ENCODE data around the gene BCR. TPM values are rescaled to one million over a fixed set of nuclear protein-coding genes. Genes with fewer than 3 reads are reported as not detected.

The BCR gene
- total RNA-seq, 1 experiment from 2014 or later = 129 TPM

DNA sequence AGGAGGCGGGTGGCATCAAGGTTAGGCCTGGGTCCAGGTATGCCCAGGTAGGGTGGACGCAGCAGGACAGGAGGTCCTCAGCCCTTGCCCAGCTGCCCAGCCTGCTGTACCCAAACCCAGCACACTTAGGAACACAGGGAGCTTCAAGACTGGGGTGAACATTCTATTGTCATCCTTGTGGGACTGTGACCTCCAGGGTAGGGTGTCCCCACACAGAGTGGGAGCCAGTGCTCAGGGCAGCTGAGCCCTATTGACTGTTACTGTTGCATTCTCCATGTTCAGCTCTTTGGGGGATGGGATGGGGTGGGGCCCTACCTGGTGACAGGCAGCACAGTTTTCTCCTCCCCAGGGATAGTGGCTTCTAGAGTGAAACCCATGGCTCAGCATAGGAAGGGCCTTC, 106.0 kb downstream of the BCR start:
- ChIA-PET POLR2A (no interaction called here), CTCF (interaction anchor here (0.6 to 1.5 kb wide), 2 partner anchors 12 to 327 kb away, joined by 3 to 5 read pairs; no protein-coding TSS in a partner anchor)
- ATAC-seq (no peak), DNase-seq (ENCODE audit: low spot score) (no peak)
- Mint-ChIP-seq H3K4me1 (no peaks in the 10 kb centered on the region; the same call in 1 of the 2 replicates), H3K27me3 (ENCODE audit: low read depth) (no peaks in the 10 kb centered on the region), H3K4me3 (no peak overlapping the region), H3K36me3 (peaks cover 46% of the 10 kb centered on the region), H3K27ac (no peak overlapping the region), H3K9me3 (no peaks in the 10 kb centered on the region)
- no peak for TF ChIP-seq HMGA2 (CRISPR knock-in tag; IDR thresholded peaks at IDR 0.05)
- TF ChIP-seq, protein P1, sequence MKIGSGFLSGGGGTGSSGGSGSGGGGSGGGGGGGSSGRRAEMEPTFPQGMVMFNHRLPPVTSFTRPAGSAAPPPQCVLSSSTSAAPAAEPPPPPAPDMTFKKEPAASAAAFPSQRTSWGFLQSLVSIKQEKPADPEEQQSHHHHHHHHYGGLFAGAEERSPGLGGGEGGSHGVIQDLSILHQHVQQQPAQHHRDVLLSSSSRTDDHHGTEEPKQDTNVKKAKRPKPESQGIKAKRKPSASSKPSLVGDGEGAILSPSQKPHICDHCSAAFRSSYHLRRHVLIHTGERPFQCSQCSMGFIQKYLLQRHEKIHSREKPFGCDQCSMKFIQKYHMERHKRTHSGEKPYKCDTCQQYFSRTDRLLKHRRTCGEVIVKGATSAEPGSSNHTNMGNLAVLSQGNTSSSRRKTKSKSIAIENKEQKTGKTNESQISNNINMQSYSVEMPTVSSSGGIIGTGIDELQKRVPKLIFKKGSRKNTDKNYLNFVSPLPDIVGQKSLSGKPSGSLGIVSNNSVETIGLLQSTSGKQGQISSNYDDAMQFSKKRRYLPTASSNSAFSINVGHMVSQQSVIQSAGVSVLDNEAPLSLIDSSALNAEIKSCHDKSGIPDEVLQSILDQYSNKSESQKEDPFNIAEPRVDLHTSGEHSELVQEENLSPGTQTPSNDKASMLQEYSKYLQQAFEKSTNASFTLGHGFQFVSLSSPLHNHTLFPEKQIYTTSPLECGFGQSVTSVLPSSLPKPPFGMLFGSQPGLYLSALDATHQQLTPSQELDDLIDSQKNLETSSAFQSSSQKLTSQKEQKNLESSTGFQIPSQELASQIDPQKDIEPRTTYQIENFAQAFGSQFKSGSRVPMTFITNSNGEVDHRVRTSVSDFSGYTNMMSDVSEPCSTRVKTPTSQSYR (CRISPR knock-in tag; IDR thresholded peaks at IDR 0.05) = no peak
- TF ChIP-seq, protein P2, sequence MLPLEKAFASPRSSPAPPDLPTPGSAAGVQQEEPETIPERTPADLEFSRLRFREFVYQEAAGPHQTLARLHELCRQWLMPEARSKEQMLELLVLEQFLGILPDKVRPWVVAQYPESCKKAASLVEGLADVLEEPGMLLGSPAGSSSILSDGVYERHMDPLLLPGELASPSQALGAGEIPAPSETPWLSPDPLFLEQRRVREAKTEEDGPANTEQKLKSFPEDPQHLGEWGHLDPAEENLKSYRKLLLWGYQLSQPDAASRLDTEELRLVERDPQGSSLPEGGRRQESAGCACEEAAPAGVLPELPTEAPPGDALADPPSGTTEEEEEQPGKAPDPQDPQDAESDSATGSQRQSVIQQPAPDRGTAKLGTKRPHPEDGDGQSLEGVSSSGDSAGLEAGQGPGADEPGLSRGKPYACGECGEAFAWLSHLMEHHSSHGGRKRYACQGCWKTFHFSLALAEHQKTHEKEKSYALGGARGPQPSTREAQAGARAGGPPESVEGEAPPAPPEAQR (CRISPR knock-in tag; IDR thresholded peaks at IDR 0.05) = no peak
- TF ChIP-seq CBFB (CRISPR knock-in tag; IDR thresholded peaks at IDR 0.05; ENCODE audit: low read depth) = no peak
- TF ChIP-seq ZNF121 (CRISPR knock-in tag; IDR thresholded peaks at IDR 0.05) = no peak
- TF ChIP-seq NR3C1 (CRISPR knock-in tag; conservative IDR thresholded peaks at IDR 0.05; ENCODE audit: low read depth) = no peak

DNA sequence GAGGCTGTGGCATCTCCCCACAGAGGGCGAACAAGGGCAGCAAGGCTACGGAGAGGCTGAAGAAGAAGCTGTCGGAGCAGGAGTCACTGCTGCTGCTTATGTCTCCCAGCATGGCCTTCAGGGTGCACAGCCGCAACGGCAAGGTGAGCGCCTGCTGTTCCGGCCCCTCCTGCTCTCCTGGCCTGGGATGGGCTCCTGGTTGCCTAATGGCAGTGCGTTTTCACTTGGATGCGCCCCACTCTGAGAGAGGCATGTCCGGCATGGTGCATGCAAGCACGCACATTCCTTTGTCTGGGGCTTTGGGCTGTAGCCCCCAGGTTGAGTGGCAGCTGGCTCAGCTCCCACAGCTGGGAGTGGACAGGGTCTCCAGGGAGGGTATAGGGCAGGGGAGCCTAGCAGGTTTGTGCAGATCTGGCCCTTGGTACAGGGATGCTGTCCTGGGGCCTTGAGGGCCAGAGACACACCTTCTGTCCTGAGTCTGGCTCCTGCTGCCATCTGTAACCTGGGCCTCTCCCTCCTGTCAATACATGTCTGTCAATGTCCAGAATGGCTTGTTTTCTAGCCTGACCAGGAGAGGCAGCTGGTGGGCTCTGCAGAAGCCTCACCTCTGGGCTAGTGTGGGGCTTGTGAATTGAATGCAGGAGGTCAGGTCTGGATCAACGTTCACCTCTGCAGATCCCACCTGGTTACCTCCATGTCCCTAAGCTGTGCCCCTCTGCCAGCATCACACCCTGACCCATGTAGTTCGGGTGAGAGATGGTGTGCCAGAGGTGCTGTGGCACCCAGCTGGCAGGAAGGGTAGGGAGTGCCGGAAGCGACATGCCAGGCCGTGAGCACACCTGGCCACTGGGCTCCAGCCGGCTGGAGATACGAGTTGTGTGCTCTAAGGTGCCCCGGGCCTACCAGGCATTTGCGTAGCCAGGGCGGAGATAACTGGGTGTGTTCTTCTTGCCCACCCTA, 107.1 kb downstream of the BCR start:
- DNase-seq (ENCODE audit: low spot score) = no peak
- no peaks in the 10 kb centered on the region for H3K27me3 Mint-ChIP-seq (ENCODE audit: low read depth)
- H3K27ac Mint-ChIP-seq = no peak overlapping the region; the same call in 1 of the 2 replicates
- ChIA-PET POLR2A (no interaction called here), CTCF (interaction anchor here (1.5 kb wide), 1 partner anchor 131 kb away, joined by 3 read pairs; no protein-coding TSS in a partner anchor)
- H3K4me1 Mint-ChIP-seq = no peaks in the 10 kb centered on the region
- TF ChIP-seq RELA (CRISPR knock-in tag; IDR thresholded peaks at IDR 0.05; ENCODE audit: borderline replicate concordance) (no peak), ZNF138 (CRISPR knock-in tag; conservative IDR thresholded peaks at IDR 0.05) (no peak), TEAD1 (CRISPR knock-in tag; IDR thresholded peaks at IDR 0.05) (no peak), ZNF416 (CRISPR knock-in tag; IDR thresholded peaks at IDR 0.05) (no peak), SMAD3 (CRISPR knock-in tag; IDR thresholded peaks at IDR 0.05; ENCODE audit: borderline replicate concordance) (no peak), ESRRA (CRISPR knock-in tag; IDR thresholded peaks at IDR 0.05; ENCODE audit: borderline replicate concordance) (no peak), RORB (CRISPR knock-in tag; IDR thresholded peaks at IDR 0.05) (no peak)
- TF ChIP-seq, protein P3, sequence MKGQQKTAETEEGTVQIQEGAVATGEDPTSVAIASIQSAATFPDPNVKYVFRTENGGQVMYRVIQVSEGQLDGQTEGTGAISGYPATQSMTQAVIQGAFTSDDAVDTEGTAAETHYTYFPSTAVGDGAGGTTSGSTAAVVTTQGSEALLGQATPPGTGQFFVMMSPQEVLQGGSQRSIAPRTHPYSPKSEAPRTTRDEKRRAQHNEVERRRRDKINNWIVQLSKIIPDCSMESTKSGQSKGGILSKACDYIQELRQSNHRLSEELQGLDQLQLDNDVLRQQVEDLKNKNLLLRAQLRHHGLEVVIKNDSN (CRISPR knock-in tag; IDR thresholded peaks at IDR 0.05) = no peak
- TF ChIP-seq, protein P4, sequence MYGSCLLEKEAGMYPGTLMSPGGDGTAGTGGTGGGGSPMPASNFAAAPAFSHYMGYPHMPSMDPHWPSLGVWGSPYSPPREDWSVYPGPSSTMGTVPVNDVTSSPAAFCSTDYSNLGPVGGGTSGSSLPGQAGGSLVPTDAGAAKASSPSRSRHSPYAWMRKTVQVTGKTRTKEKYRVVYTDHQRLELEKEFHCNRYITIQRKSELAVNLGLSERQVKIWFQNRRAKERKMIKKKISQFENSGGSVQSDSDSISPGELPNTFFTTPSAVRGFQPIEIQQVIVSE (CRISPR knock-in tag; IDR thresholded peaks at IDR 0.05; ENCODE audit: borderline replicate concordance) = no peak
- TF ChIP-seq, protein P5, sequence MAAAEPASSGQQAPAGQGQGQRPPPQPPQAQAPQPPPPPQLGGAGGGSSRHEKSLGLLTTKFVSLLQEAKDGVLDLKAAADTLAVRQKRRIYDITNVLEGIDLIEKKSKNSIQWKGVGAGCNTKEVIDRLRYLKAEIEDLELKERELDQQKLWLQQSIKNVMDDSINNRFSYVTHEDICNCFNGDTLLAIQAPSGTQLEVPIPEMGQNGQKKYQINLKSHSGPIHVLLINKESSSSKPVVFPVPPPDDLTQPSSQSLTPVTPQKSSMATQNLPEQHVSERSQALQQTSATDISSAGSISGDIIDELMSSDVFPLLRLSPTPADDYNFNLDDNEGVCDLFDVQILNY (CRISPR knock-in tag; IDR thresholded peaks at IDR 0.05) = no peak
- TF ChIP-seq, protein P6, sequence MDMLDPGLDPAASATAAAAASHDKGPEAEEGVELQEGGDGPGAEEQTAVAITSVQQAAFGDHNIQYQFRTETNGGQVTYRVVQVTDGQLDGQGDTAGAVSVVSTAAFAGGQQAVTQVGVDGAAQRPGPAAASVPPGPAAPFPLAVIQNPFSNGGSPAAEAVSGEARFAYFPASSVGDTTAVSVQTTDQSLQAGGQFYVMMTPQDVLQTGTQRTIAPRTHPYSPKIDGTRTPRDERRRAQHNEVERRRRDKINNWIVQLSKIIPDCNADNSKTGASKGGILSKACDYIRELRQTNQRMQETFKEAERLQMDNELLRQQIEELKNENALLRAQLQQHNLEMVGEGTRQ (CRISPR knock-in tag; IDR thresholded peaks at IDR 0.05) = no peak
- TF ChIP-seq, protein P7, sequence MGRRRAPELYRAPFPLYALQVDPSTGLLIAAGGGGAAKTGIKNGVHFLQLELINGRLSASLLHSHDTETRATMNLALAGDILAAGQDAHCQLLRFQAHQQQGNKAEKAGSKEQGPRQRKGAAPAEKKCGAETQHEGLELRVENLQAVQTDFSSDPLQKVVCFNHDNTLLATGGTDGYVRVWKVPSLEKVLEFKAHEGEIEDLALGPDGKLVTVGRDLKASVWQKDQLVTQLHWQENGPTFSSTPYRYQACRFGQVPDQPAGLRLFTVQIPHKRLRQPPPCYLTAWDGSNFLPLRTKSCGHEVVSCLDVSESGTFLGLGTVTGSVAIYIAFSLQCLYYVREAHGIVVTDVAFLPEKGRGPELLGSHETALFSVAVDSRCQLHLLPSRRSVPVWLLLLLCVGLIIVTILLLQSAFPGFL (CRISPR knock-in tag; IDR thresholded peaks at IDR 0.05; ENCODE audit: borderline replicate concordance) = no peak
- TF ChIP-seq, protein P8, sequence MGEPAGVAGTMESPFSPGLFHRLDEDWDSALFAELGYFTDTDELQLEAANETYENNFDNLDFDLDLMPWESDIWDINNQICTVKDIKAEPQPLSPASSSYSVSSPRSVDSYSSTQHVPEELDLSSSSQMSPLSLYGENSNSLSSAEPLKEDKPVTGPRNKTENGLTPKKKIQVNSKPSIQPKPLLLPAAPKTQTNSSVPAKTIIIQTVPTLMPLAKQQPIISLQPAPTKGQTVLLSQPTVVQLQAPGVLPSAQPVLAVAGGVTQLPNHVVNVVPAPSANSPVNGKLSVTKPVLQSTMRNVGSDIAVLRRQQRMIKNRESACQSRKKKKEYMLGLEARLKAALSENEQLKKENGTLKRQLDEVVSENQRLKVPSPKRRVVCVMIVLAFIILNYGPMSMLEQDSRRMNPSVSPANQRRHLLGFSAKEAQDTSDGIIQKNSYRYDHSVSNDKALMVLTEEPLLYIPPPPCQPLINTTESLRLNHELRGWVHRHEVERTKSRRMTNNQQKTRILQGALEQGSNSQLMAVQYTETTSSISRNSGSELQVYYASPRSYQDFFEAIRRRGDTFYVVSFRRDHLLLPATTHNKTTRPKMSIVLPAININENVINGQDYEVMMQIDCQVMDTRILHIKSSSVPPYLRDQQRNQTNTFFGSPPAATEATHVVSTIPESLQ (CRISPR knock-in tag; IDR thresholded peaks at IDR 0.05) = no peak
- no peak overlapping the region for H3K4me3 Mint-ChIP-seq
- ATAC-seq = no peak
- H3K9me3 Mint-ChIP-seq = no peaks in the 10 kb centered on the region
- H3K36me3 Mint-ChIP-seq = peaks cover 49% of the 10 kb centered on the region

Measured in WTC11 (cell line).